Suppressor macrophage treated with lipopolysaccharide for 1 hour (primary cell): ENCODE measurements around the gene CREB3.

Experiments used
- DNase-seq, 3 donors: peaks; one replicate each; pipeline ENCODE4 v3.0.0-alpha.2; 2020 to 2022

Gene CREB3, protein sequence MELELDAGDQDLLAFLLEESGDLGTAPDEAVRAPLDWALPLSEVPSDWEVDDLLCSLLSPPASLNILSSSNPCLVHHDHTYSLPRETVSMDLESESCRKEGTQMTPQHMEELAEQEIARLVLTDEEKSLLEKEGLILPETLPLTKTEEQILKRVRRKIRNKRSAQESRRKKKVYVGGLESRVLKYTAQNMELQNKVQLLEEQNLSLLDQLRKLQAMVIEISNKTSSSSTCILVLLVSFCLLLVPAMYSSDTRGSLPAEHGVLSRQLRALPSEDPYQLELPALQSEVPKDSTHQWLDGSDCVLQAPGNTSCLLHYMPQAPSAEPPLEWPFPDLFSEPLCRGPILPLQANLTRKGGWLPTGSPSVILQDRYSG

DNA sequence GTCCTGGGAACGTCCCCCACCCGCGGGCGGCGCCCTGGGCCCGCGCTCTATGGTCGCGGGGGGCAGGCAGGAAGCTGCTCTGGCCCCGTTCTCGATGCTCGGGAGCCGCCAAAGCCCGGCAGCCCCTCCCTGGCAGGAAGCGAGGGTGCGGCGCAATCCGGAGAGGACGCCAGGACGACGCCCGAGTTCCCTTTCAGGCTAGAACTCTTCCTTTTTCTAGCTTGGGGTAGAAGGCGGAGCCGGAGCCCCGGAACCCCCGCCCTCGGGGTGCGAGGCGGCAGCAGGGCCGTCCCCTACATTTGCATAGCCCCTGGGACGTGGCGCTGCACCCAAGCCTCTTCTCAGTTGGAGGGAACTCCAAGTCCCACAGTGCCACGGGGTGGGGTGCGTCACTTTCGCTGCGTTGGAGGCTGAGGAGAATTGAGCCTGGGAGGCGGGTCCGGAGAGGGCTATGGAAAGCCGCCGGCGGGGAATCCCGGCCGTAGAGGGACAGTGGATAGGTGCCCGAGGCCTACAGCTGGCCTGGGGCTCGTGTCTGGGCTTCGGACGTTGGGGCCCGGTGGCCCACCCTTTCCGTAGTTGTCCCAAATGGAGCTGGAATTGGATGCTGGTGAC is at the start of gene CREB3, which contains the start of gene TLN1:
Gene CREB3, plus strand, starts transcription at position 482 of the 615 bp plus-strand sequence. Its CDS starts 107 bp downstream, at position 589.
Gene TLN1, minus strand, starts transcription at position 11 of the 615 bp plus-strand sequence. CDS start 6,501 bp downstream, outside the sequence.
- DNase-seq = peak; percentile 99 to 100 (median 100)

DNA sequence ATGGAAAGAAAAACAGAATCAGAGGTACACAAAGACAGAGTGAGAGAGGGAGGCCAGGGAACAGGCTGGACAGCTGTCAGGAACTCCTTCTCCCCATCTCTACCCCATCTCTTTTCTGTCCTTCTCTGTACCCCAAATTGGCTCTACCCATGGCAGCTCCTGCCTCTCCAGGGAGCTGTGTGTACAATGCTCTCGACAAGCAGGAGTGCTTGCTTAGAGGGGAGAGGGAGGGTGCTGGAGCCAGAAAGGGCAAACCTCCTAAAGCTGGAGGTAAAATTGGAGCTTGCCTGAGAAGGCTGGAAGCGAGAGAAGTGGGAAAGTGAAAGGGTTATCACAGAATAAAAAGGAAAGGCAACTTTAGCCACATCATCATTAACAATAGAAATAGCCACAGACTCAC is 49.1 kb upstream of the CREB3 start:
- DNase-seq = no peak

DNA sequence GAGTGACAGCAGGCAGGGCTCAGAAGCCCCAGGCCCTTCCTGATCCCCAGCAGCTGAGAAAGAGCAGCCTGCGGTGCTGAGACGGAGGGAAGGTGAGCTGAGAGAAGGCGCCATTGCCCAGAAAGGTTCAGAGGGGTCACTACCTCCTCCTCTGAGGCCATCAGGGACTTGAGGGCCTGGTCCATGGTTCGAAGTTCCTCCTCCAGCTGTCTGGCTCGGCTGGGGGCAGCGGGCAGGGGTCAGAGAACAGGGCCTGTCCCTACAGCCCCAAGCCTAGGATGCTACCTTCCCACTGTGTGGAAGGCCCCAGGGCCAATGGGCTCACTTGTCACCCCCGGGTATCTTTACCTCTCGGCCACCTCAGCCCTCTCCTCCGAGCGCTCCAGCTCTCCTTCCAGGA is 47.5 kb upstream of the CREB3 start:
- no peak for DNase-seq

DNA sequence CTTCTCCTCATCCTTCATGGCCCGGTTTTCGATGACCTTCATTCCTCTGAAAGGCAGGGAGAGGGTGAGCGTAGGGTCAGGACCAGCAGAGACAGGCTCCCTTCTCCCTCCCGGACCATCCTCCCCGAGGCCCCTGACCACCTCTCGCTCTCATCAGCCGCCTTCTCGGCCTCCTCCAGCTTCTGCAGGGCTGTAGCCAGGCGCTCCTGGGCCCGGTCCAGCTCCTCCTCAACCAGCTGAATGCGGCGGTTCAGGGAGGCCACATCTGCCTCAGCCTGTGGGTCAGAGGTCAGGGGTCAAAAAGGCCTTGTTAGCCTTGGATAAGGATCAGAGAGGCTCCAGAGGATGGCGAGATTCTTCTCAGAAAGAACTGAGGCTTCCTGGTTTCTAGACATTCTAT is 47.0 kb upstream of the CREB3 start:
- DNase-seq = no peak

DNA sequence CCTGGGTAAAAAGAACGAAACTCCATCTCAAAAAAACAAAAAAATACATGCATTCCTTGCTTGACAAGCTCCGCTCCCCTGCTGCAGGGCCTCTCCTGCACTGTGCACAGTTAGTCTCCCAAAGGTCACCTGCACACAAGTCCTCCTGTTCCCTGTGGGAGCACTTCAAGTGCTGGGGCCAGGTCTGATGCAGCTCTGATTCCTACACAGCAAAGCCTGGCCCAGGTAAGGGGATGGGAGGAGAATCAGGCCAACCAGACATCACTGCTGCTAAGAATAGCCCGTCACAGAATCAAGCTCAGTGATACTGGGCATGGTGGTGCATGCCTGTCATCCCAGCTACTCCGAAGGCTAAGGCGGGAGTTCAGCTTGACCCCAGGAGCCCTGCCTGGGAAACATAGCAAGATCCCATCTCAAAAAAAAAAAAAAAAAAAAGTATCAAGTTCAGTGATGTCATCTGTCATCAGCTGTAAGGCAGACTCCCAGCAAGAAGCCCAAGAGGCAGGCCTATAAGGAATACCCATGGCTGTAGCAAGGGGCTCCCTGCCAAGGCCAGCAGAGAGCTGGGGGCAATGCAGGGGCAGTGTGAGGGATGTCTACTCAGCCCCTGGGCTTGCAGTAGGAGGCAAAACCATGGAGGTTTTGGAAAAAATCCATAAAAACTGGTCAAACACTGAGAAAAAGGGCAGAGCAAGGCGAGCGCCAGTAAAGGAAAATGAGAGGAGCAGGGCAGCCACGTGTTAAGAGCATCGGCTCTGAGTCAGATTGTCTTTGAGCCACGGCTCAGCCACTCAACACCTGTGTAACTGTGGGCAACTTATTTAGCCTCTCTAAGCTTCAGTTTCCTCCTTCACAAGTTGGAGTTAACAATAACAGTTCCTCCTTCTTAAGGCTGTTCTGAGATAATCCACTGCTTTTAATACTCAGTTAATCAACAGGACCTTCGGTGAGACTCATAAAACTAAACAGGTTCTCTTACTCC is 46.0 kb upstream of the CREB3 start:
- DNase-seq = no peak

DNA sequence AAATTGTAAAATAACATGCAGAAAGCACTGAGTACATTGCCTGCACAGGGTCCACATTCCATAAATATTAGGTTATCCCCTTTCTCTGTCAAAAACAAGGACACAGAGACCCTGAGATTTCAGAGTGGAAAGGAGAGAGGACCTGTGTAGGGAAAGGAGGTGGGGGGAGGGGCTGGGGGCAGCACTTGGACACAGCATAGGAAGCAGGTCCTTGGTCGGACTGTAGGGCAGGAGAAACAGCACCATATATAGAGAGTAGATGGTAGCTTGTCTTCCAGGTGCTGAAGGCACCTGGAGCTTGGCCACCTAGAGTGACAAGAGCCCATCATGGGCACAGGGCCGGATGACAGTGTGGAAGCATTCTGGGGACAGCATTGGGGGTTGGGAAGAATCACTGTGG is 45.2 kb upstream of the CREB3 start:
- DNase-seq = no peak

DNA sequence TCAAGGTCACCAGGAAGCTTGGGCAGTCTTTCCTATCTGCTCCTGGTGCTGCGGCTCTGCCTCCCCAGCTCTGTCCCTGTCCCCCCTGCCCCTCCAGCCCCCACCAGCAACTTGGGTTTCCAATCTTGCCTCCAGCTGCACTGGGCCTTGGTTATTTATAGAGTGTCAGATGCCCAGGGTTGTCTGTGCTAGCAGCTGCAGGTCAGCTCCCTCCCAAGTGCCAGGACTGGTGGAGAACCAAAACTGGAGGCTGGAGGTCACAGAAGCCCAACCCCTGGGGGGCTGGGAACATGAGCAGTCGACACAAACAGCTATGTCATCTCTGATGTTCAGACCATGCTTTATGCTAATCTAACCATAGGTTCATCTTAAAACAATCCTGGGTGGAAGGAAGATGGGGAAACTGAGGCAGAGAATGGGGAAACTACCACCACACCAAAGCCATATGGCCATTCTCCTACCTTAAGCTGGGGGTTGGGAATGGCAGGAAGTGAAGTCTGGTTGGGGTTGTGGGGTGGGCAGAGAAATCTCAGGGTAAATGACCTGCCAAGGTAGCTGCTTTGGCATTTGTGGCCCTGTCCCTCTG is 44.4 kb upstream of the CREB3 start:
- DNase-seq = no peak

DNA sequence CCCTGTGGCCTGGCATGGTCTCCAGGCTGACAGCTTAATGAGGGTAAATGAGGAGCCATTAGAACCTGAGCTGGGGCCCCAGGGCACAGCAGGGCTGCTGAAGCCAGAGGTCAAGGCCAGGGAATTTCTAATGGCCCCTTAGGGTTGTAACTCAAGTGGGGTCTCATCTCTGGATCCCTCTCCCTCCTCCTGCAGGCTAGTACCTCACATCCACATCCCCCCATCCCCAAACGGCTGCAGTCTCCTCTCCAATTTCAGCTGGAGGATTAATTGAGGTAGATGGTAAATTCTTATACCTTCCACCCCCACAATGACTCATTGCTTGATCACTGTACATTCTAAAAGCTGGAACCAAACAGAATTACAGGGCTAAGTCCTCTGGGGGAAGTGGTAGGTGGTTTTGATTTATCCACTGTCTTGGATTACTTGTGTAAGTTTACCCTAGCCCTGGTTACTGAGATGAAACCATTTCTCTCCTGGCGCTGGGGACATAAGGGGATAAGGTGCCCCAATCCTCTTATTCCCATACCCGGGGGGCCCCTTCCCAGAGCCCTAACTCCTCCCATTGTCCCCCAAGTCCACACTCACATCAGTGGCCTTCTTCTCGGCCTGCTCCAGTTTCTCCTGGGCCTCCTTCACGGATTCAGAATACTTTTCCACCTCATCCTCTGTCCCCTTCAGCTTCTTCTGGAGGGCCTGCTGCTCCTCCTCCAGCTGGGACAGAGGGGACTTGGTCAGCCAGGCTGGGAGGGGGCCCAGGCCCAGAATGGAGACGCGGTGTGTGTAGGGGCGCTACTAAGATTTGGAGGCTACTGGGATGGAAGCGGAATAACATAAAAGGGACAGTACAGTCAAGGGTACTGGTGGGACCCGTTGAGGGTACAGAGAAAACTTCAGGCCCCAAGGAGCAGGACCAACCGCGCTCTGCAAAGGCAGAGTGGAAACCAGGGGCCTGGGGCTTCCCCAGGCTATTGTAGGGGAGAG is 43.6 kb upstream of the CREB3 start:
- peak; percentile 64 to 79 (median 72) for DNase-seq

DNA sequence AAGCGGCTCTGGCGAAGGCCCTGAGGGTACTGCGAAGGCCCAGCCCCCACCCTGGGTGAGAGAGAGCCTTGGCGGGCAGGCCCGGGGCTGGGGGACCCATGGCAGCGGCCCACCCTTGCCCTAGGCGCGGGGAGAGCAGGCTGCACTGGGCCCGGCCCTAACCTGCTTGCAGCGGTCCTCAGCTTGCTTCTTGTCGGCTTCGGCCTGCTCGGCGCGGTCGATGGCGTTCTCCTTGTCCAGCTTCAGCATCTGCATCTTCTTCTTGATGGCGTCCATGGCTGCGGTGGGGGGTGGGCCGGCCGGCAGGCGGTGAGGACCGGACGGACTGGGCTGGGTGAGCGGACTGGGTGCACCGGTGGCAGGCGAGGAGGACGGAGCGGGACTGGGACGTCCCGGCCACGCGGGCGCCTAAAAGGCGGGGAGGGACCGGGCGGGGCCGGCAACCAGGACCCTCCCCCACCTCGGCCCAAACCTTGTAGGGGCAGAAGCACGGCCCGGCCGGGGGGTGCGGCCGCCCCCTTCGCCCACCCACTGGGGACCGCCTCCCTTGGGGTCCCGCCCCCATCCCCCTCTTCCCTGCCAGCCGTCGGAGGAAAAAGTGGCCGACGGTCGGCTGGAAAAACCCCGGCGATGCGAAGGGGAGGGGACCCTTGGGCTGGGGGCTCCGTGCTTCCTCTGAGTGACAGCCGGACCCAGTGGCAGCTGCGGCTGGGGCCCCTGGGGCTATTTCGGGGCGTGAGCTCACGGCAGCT is 42.7 kb upstream of the CREB3 start, which contains the start of gene TPM2:
Gene TPM2, minus strand, starts transcription at position 384 of the 752 bp plus-strand sequence. Its CDS starts 108 bp downstream, at position 276.
- no peak for DNase-seq

DNA sequence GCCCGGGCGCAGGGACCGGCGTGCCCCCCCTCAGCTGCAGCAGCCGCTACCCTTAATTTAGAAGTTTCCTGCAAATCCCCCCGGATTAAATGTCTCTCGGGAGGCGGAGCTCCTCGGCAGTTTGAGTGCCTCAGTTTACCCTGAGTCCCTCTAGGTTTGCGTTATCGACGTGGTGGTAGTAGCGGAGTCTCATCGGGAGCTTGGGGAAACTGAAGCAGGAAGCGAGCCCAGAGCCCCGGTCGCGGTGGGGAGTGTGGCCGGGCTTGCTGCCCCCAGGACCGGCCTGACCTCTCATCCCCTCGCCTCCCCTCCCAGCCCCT is 42.2 kb upstream of the CREB3 start:
- no peak for DNase-seq

DNA sequence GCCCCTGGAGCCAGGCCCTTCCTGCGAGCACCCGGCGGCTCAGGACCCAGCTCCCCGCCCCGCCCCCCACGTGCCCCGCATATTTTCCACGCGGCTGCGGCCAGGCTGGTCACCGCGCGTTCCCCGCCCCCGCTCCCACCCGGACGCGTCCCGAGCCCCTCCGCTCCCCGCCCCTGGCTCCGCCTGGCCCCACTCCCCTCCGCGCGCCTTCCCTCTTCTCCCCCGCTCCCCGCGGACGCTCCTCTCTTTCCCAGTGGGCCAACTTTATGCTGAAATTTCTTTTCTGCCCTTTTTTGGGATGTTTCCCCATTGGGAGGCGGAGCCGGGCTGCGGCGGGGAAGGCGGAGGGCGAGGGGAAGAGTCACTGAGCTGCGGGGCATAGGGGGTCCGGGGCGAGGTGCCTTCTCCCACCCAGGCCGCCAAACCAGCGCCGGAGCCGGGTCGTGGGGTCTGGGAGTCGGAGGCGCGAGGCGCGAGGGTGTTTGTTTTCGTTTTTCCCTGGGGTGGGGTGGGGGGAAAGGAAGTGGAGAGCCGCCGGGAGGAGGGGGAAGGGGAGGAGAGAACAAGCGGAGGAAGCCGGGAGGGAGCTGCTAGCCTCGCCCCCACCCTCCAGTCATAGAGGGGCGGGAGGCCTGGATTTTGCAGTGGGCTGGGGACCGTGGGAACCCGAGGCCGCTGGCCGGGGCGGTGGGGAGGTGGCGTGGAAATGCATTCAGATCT is 41.7 kb upstream of the CREB3 start:
- DNase-seq = peak; percentile 41 to 67 (median 47)

DNA sequence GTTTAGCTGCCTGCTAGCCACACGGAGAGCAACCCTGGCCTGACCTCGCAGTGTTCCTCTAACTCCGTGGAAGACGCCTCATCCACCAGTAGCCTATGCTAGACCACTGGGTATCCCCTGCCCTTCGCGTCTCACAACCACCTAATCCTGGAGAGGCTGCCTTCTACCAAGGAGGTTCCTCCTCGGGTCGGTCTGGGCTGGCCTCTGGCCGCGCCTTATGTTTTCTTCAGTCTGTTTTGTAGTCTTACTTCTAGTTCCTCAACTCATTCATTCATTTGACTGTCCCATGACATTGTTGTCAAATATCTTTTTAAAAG is 41.2 kb upstream of the CREB3 start:
- DNase-seq = peak; percentile 33 to 52 (median 43)

DNA sequence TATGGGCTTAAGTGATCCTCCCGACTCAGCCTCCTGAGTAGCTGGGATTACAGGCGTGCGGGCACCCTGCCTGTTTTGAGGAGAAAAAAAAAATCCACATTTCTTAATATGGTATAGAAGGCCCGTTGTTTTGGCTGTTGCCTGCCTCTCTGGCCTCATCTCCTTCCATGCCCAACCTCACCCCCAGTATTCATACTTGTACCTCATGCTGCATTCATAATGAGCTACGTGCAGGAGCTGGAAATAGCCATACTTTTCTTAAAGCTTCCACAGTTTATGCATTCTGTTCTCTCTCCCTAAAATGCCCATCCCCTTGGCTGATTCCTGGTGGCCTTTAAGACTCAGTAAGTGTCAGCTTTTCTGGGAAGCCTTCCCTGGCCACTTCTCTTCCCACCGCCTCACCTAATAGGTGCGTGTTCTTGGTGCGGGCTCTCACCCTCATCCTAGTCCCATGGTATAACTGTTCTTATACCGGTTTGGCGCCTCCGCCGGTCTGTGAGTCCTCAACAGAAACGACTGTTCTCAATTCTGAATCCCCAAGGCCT is 40.6 kb upstream of the CREB3 start:
- no peak for DNase-seq

DNA sequence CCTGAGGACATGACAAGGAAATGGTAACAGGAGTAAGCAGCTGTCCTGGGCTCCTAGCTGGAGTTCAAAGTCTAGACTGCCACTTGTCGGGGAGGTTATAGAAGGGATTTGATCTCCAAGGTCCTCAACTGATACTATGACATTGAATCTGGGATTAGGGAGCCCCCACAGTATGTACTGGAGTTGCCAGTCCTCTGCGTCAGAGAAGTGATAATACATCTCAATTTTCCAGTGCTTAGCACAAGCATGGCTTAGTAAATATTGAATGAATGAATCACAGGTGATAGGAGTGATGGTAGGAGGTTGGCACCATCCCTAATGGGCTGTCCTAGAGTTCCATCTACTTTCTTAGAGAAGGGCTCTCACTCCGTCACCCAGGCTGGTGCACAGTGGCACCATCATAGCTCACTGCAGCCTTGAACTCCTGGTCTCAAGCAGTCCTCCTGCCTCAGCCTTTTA is 36.5 kb upstream of the CREB3 start:
- DNase-seq = no peak

DNA sequence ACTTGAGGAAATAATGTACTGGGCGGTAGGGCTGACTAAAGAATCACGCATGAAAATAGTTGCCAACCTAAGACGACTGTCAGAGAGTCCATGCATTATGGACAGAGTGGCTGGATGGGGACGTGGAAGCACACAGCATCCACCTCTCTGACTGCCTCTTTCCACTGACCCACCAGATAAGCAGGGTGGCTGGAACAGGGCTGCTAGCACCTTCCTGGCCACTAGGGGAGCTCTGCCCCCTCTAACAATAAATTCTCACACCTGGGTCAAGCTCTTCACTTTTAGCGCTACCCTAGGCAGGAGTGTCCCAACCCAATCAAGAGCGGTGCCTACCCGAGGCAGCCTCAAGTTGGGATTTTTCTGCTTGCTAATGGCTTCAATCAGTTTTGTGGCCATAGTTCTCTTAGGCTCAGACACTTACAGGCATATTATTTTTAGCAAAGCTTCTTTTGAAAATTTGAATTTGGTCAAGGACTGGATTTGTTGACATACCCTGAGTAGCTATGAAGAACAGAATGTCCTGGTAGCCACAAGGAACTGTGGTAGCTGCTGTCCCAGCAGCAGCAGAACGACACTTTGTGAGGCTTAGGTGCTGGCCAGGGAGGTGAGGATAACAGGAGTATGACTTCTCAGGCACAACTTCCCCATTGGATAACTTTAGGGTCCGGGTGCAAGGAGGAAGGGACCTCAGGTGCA is 35.8 kb upstream of the CREB3 start:
- peak; percentile 55 to 60 (median 55) for DNase-seq

DNA sequence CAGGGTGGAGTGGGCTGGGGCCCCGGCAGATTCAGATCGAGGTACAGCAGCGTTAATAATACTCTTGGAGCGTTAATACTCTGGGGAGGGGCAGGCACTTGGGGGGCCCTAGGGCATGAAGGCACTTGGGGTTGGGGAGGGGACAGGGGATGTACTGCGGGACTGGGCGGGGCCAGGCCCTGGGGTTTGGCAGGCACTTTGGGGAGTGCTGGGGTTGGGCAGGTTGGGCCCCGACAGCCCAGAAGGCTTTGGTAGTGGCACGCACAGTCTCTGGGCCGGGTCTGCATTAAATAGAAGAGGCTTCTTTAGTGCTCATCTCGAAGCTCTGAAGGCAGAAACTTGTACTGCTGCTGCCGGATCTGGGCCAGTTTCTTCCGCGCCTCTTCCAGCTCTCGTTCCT is 35.0 kb upstream of the CREB3 start:
- no peak for DNase-seq

DNA sequence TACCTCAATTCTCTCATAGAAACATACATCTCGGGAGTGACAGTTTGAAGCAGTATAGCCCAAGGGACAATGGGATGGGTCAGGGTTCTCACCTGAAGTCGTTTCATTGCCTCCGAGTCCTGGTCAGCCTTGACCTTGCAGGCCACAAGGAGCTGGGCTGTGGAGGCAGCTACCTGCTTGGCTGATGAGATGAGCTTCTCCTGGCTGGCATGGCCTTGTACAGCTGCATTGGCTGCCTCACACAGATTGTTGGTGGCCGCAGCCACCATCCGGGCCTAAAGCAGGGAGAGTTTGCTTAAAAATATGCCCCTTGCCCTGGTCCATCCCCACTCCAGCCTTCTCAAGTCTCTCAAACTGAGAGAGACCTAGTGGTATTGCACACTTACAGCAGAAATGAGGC is 34.2 kb upstream of the CREB3 start:
- DNase-seq = no peak

DNA sequence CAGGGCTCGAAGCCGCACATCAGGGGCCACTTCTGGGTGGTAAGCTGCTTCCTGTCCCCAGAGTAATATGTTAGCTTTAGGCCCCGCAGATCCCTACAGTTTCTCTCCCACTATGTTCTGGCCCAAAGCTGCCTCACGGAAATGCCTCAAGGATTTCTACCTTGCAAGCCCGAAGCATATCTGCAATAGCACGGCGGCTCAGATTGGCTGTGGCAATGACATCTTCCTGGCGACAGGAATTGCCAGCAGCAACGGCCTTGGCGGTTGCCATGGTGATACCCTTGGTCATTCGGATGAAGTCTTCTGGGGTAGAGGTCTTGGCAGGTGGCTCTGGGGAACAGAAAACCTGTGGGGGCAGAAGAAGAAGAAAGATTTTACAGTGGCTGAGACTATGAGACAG is 32.4 kb upstream of the CREB3 start:
- no peak for DNase-seq

DNA sequence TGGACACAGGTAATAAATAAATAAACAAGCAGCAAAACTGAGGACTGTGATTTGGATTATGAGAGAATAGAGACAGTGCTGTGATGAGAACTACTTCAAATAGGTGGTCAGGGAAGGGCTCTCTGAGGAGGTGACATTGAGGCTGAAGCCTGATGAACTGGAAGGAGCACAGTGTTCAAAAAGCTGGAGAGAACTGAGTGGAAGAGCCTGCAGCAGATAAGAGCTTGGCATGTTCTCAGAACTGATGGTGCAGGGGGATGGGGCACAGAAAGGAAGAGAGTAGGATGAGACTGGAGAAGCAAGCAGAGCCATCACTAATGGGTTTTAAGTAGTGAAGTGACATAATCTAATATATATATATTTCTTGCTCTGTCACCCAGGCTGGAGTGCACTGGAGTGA is 31.5 kb upstream of the CREB3 start:
- no peak for DNase-seq
